H1 (cell line): Measurements from ENCODE around the gene TUBB2B. TPM values are rescaled to one million over a fixed set of nuclear protein-coding genes. Genes with fewer than 3 reads are reported as not detected.
A peak's percentile ranks its signal among the peaks of the same experiment; 100 is the strongest.

ENCODE experiments used
- CTCF ChIA-PET: fragments of 300-600 bp; sonication (Branson Sonifier 250); formaldehyde crosslinking; loops from one replicate; lab custom pipeline; 2021; ENCODE audit not compliant: partially characterized antibody; lab: Charles Lee
- POLR2A ChIA-PET: fragments of 300-600 bp; sonication (Branson Sonifier 250); formaldehyde crosslinking; loops from one replicate; lab custom pipeline; 2021; ENCODE audit warnings: inconsistent platforms; ENCODE audit not compliant: partially characterized antibody; lab: Charles Lee
- DNase-seq, 2 experiments: peaks; one replicate each; pipeline versions ENCODE4 v3.0.0 to v3.0.0-alpha.2; 2010 to 2022; ENCODE audit warnings: low spot score in 2 of 2, low read depth in 1 of 2, mixed read lengths in 1 of 2
- FAIRE-seq: peaks from 2 replicates; lab custom pipeline; 2011; peaks lifted over from hg19 to GRCh38; lab: Jason Lieb, UNC
- H2AFZ ChIP-seq: 2 replicates; pipeline ENCODE4 v1.8.1; 2012; ENCODE audit warnings: low read length, inconsistent platforms
- H2AK5ac ChIP-seq: 2 replicates; pipeline ENCODE4 v1.6.1; 2013; ENCODE audit warnings: low read depth, low read length
- H2BK120ac ChIP-seq: replicated peaks from 2 replicates; pipeline ENCODE3; 2013; ENCODE audit warnings: low read depth, low read length, inconsistent platforms
- H2BK12ac ChIP-seq: 2 replicates; pipeline ENCODE4 v1.6.1; 2013; ENCODE audit warnings: low read depth, low read length
- H2BK15ac ChIP-seq: 2 replicates; pipeline ENCODE4 v1.6.1; 2013; ENCODE audit warnings: low read length
- H2BK20ac ChIP-seq: 2 replicates; pipeline ENCODE4 v1.6.1; 2013; ENCODE audit warnings: low read length
- H2BK5ac ChIP-seq: 2 replicates; pipeline ENCODE4 v1.6.1; 2013; ENCODE audit warnings: low read depth, low read length
- H3K14ac ChIP-seq: 2 replicates; pipeline ENCODE4 v1.6.1; 2013; ENCODE audit warnings: inconsistent platforms; ENCODE audit not compliant: insufficient read length
- H3K18ac ChIP-seq: 2 replicates; pipeline ENCODE4 v1.6.1; 2013; ENCODE audit warnings: low read length; ENCODE audit errors: extremely low read depth
- H3K23ac ChIP-seq: 2 replicates; pipeline ENCODE4 v1.6.1; 2013; ENCODE audit warnings: inconsistent platforms; ENCODE audit not compliant: insufficient read length
- H3K23me2 ChIP-seq: 2 replicates; pipeline ENCODE4 v1.6.1; 2013; ENCODE audit warnings: low read depth, low read length
- H3K27ac ChIP-seq: 2 replicates; pipeline ENCODE4 v1.6.1; 2011; ENCODE audit warnings: low read depth, low read length, inconsistent platforms
- H3K27me3 ChIP-seq, 4 experiments: replicated peaks in 1 of 4; 1 replicate in 1 of 4; 2 replicates in 3 of 4; pipeline versions ENCODE4 v1.6.1 to v1.8.1; 2011 to 2013; ENCODE audit warnings: low read length in 3 of 4, mild to moderate bottlenecking in 3 of 4, inconsistent platforms in 2 of 4, mixed read lengths in 2 of 4, moderate library complexity in 1 of 4; ENCODE audit not compliant: control insufficient read depth in 3 of 4, insufficient read depth in 3 of 4; ENCODE audit errors: extremely low read depth in 1 of 4
- H3K36me3 ChIP-seq, 4 experiments: 2 replicates each; pipeline versions ENCODE4 v1.6.1 to v1.8.1; 2011 to 2013; ENCODE audit warnings: mild to moderate bottlenecking in 4 of 4, low read length in 3 of 4, moderate library complexity in 2 of 4, control low read depth in 1 of 4, inconsistent platforms in 1 of 4; ENCODE audit not compliant: insufficient read depth in 4 of 4, control insufficient read depth in 2 of 4
- H3K4ac ChIP-seq: replicated peaks from 2 replicates; pipeline ENCODE3; 2013; ENCODE audit warnings: low read length, low read depth, mixed read lengths, inconsistent platforms; ENCODE audit not compliant: insufficient read length
- H3K4me1 ChIP-seq, 4 experiments: replicated peaks in 1 of 4; 1 replicate in 1 of 4; 2 replicates in 3 of 4; pipeline versions ENCODE4 v1.6.1 to v1.8.1; 2011 to 2013; ENCODE audit warnings: low read length in 3 of 4, inconsistent platforms in 2 of 4, mixed read lengths in 1 of 4; ENCODE audit not compliant: insufficient read depth in 4 of 4, control insufficient read depth in 3 of 4
- H3K4me2 ChIP-seq, 2 experiments: 2 replicates each; pipeline versions ENCODE4 v1.6.1 to v1.8.1; 2011 to 2013; ENCODE audit warnings: low read depth in 2 of 2, low read length in 2 of 2, control low read depth in 1 of 2, inconsistent platforms in 1 of 2, mild to moderate bottlenecking in 1 of 2; ENCODE audit not compliant: insufficient read depth in 1 of 2
- H3K4me3 ChIP-seq, 4 experiments: fragments of 200-600, 300-600 bp in 1 of 4; sonication (generic), shearing (Covaris generic), sonication (Bioruptor Twin) in 1 of 4; 2 replicates each; pipeline versions ENCODE4 v1.5.1 to v1.8.1; 2011 to 2016; ENCODE audit warnings: low read length in 4 of 4, low read depth in 3 of 4, control low read depth in 2 of 4, inconsistent platforms in 2 of 4, mild to moderate bottlenecking in 2 of 4, mixed read lengths in 1 of 4, moderate library complexity in 1 of 4; ENCODE audit not compliant: insufficient read depth in 2 of 4; ENCODE audit errors: extremely low read depth in 1 of 4
- H3K56ac ChIP-seq: replicated peaks from 2 replicates; pipeline ENCODE3; 2013; ENCODE audit warnings: low read depth, mild to moderate bottlenecking, mixed read lengths, low read length, inconsistent platforms; ENCODE audit not compliant: insufficient read length
- H3K79me1 ChIP-seq: 2 replicates; pipeline ENCODE4 v1.6.1; 2013; ENCODE audit warnings: low read depth, low read length, control low read depth
- H3K79me2 ChIP-seq, 2 experiments: 2 replicates each; pipeline versions ENCODE4 v1.6.1 to v1.8.1; 2012 to 2013; ENCODE audit warnings: low read length in 2 of 2, mild to moderate bottlenecking in 2 of 2, inconsistent platforms in 1 of 2; ENCODE audit not compliant: insufficient read depth in 2 of 2, control insufficient read depth in 1 of 2
- H3K9ac ChIP-seq, 4 experiments: replicated peaks in 1 of 4; 1 replicate in 1 of 4; 2 replicates in 3 of 4; pipeline versions ENCODE4 v1.6.1 to v1.8.1; 2011 to 2013; ENCODE audit warnings: low read depth in 3 of 4, low read length in 3 of 4, control low read depth in 2 of 4, mild to moderate bottlenecking in 2 of 4, moderate library complexity in 2 of 4, inconsistent platforms in 1 of 4; ENCODE audit errors: extremely low read depth in 1 of 4
- H3K9me3 ChIP-seq, 2 experiments: 2 replicates each; pipeline versions ENCODE4 v1.6.1 to v1.8.1; 2012 to 2013; ENCODE audit warnings: mild to moderate bottlenecking in 2 of 2, moderate library complexity in 2 of 2, control low read depth in 1 of 2, inconsistent platforms in 1 of 2, low read depth in 1 of 2, low read length in 1 of 2, mixed read lengths in 1 of 2; ENCODE audit not compliant: insufficient read depth in 2 of 2
- H4K20me1 ChIP-seq, 2 experiments: replicated peaks in 1 of 2; 2 replicates each; pipeline versions ENCODE3 to v1.8.1; 2011 to 2013; ENCODE audit warnings: inconsistent platforms in 2 of 2, low read length in 2 of 2, mild to moderate bottlenecking in 1 of 2; ENCODE audit not compliant: insufficient read depth in 2 of 2, control insufficient read depth in 1 of 2
- H4K5ac ChIP-seq: 2 replicates; pipeline ENCODE4 v1.6.1; 2013; ENCODE audit warnings: low read length, low read depth, mixed read lengths, inconsistent platforms; ENCODE audit not compliant: insufficient read length
- H4K8ac ChIP-seq: 2 replicates; pipeline ENCODE4 v1.8.0; 2013; ENCODE audit warnings: mild to moderate bottlenecking, moderate library complexity, low read length, inconsistent platforms; ENCODE audit not compliant: insufficient read depth; ENCODE audit errors: extremely low read depth
- H4K91ac ChIP-seq: replicated peaks from 2 replicates; pipeline ENCODE3; 2013; ENCODE audit warnings: low read length, mixed read lengths, inconsistent platforms; ENCODE audit not compliant: insufficient read length
- SP4 ChIP-seq: IDR thresholded peaks from 2 replicates; pipeline ENCODE4 v1.6.1; 2012; ENCODE audit warnings: low read length, inconsistent platforms
- WGBS, 2 experiments: shearing (Covaris generic) in 1 of 2; methylation state at CpG; one replicate each; pipeline versions ENCODE4 v1.1.6 to v1.1.7; 2013 to 2015; ENCODE audit warnings: low lambda C conversion rate in 2 of 2, mixed read lengths in 2 of 2, inconsistent platforms in 1 of 2, low coverage in 1 of 2, missing lambda C conversion rate in 1 of 2; ENCODE audit not compliant: insufficient replicate concordance in 2 of 2, insufficient coverage in 1 of 2, insufficient read length in 1 of 2; ENCODE audit errors: extremely low coverage in 1 of 2, missing lambda C conversion rate in 1 of 2; 5-methylcytosine and 5-hydroxymethylcytosine counted together
- polyA plus RNA-seq, 7 experiments: library from polyadenylated mRNA; depleted of rRNA in 3 of 7; stranded (reverse) in 5 of 7; unstranded in 2 of 7; fragments of >200 nt in 5 of 7; fragments of 200-250 nt in 2 of 7; gene quantifications; 1 replicate in 5 of 7; 2 replicates in 1 of 7; 4 replicates in 1 of 7; pipeline versions ENCODE4 v1.2.1 to v1.2.3, GENCODE V29; 2011 to 2013; ENCODE audit warnings: missing spikeins in 2 of 7, mixed read lengths in 2 of 7
- total RNA-seq: library from RNA; stranded (reverse); fragmentation: NEBNext Ultra II Directional; extraction: Animal tissue kit (Norgen Biotek cat#: 25700); gene quantifications from 2 replicates; pipeline ENCODE4 v1.2.1, GENCODE V29; 2021

Gene TUBB2B
- total and polyA plus RNA-seq, 2 of the 8 experiments (the other 6 are each of a cell fraction or from before 2014, with no cell fraction given) = 612 to 722 TPM

DNA sequence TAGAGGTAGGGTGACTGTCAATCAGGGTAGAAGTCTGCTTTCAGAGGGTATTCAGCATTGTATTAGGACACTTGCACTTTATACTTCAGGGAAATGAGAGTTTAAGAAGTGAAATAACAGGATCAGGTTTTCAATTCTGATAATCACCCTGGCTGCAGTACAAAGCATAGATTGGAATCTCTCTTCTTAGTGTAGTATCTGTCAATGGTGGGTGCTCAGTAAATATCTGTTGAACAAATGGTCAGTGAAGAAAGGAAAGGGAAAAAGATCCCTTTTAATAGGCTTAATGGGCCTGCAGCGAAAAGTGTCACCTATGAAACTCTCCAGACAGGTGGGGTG, 18.7 kb downstream of the TUBB2B start:
- H4K91ac ChIP-seq = no peak overlapping the region
- no peak overlapping the region; a peak in 1 of 7 replicates for H3K9ac ChIP-seq
- H3K79me2 ChIP-seq = no peaks in the 10 kb centered on the region
- no peaks in the 10 kb centered on the region for H4K20me1 ChIP-seq
- peaks cover 3 to 10% (median 4%) of the 10 kb centered on the region in 4 experiments; a peak in 6 of 7 replicates for H3K4me1 ChIP-seq
- H2BK5ac ChIP-seq = no peak overlapping the region
- no peak overlapping the region for H4K5ac ChIP-seq
- FAIRE-seq (no peak), DNase-seq (no peak)
- H3K4ac ChIP-seq = no peak overlapping the region
- H2BK120ac ChIP-seq = no peak overlapping the region
- no peaks in the 10 kb centered on the region for H3K36me3 ChIP-seq
- 0 out of 2 replicates have a peak overlapping the region, but pooled peaks have one; percentile 9 for H3K27ac ChIP-seq
- H3K23me2 ChIP-seq = no peaks in the 10 kb centered on the region
- no peak overlapping the region for H2BK12ac ChIP-seq
- no peak overlapping the region for H3K14ac ChIP-seq
- H4K8ac ChIP-seq = no peak overlapping the region
- TF ChIP-seq SP4 = no peak
- H3K23ac ChIP-seq = no peak overlapping the region
- peak overlapping the region in 1 of 2 experiments; percentile 43; a peak in 1 of 4 replicates for H3K4me2 ChIP-seq
- H3K18ac ChIP-seq = no peak overlapping the region; the same call in 1 of the 2 replicates
- no peaks in the 10 kb centered on the region; the same call in 1 of the 2 replicates for H3K79me1 ChIP-seq
- POLR2A ChIA-PET = interaction anchor here (0.5 to 8.1 kb wide), 15 partner anchors 8 to 212 kb away, joined by 3 to 40 read pairs (median 7); partner anchors contain the start of gene TUBB2A
- H3K9me3 ChIP-seq = no peaks in the 10 kb centered on the region
- no peak overlapping the region for H2AK5ac ChIP-seq
- CTCF ChIA-PET = interaction anchor here (1.1 to 3.6 kb wide), 11 partner anchors 10 to 83 kb away, joined by 3 to 25 read pairs (median 5); no protein-coding TSS in a partner anchor
- H3K27me3 ChIP-seq = no peaks in the 10 kb centered on the region
- H2BK15ac ChIP-seq = no peak overlapping the region
- H2BK20ac ChIP-seq = no peak overlapping the region
- no CpG with 5 or more reads among the region's 1 CpG for WGBS, 2 experiments
- H3K56ac ChIP-seq = no peak overlapping the region
- H3K4me3 ChIP-seq = peak overlapping the region in 1 of 4 experiments; percentile 39; a peak in 2 of 8 replicates
- H2AFZ ChIP-seq = peak overlapping the region; percentile 2; the same call in 1 of the 2 replicates
